Progenitor cell of endocrine pancreas (in vitro differentiated cells): ENCODE data around the gene TUBGCP2. TPM values are rescaled to one million over a fixed set of nuclear protein-coding genes. Genes with fewer than 3 reads are reported as not detected.

ENCODE experiments used
- DNase-seq: peaks from one replicate; pipeline ENCODE4 v3.0.0; 2021; ENCODE audit warnings: low spot score; ENCODE audit not compliant: unreplicated experiment
- H3K27ac Mint-ChIP-seq: 2 replicates; pipeline ENCODE4 v1.8.0; 2021; ENCODE audit warnings: mild to moderate bottlenecking, moderate library complexity, mixed read lengths
- H3K27me3 Mint-ChIP-seq: 2 replicates; pipeline ENCODE4 v1.8.0; 2021; ENCODE audit warnings: mixed read lengths
- H3K36me3 Mint-ChIP-seq: 2 replicates; pipeline ENCODE4 v1.8.0; 2022; ENCODE audit warnings: mixed read lengths; ENCODE audit not compliant: insufficient read depth
- H3K4me1 Mint-ChIP-seq: 2 replicates; pipeline ENCODE4 v1.8.0; 2021; ENCODE audit warnings: low read depth, mixed read lengths
- H3K4me3 Mint-ChIP-seq: 2 replicates; pipeline ENCODE4 v1.8.0; 2021; ENCODE audit warnings: low read depth, mild to moderate bottlenecking, moderate library complexity, mixed read lengths
- H3K9me3 Mint-ChIP-seq: 2 replicates; pipeline ENCODE4 v1.8.0; 2021; ENCODE audit warnings: low read depth, mixed read lengths
- CTCF ChIP-seq: fragments of 200-600 bp; sonication (generic); IDR thresholded peaks from one replicate; pipeline ENCODE4 v1.5.0; 2021; ENCODE audit warnings: antibody characterized with exemption, mild to moderate bottlenecking; ENCODE audit not compliant: unreplicated experiment
- total RNA-seq: library from RNA; stranded (reverse); gene quantifications from 2 replicates; pipeline ENCODE4 v1.2.1, GENCODE V29; 2021

The TUBGCP2 gene
- total RNA-seq, 1 donor from 2014 or later = 77.0 TPM

- H3K27ac Mint-ChIP-seq = no peak overlapping the region
- peaks cover 34% of the 10 kb centered on the region for H3K27me3 Mint-ChIP-seq
- no peak for TF ChIP-seq CTCF
- peaks cover 5% of the 10 kb centered on the region for H3K9me3 Mint-ChIP-seq
- DNase-seq = no peak
- no peak overlapping the region for H3K4me3 Mint-ChIP-seq
- no peaks in the 10 kb centered on the region for H3K4me1 Mint-ChIP-seq
- H3K36me3 Mint-ChIP-seq = no peaks in the 10 kb centered on the region
Measured at GRCh38 chr10:133346413-133346812, 37.7 kb upstream of the TUBGCP2 start.

GRCh38 chr10:133344236-133344635 lies 35.6 kb upstream of the TUBGCP2 start:
- no peaks in the 10 kb centered on the region for H3K36me3 Mint-ChIP-seq
- H3K27ac Mint-ChIP-seq = no peak overlapping the region
- no peak for TF ChIP-seq CTCF
- H3K9me3 Mint-ChIP-seq = peaks cover 5% of the 10 kb centered on the region
- peaks cover 38% of the 10 kb centered on the region for H3K27me3 Mint-ChIP-seq
- H3K4me3 Mint-ChIP-seq = no peak overlapping the region
- no peaks in the 10 kb centered on the region for H3K4me1 Mint-ChIP-seq
- no peak for DNase-seq

DNA sequence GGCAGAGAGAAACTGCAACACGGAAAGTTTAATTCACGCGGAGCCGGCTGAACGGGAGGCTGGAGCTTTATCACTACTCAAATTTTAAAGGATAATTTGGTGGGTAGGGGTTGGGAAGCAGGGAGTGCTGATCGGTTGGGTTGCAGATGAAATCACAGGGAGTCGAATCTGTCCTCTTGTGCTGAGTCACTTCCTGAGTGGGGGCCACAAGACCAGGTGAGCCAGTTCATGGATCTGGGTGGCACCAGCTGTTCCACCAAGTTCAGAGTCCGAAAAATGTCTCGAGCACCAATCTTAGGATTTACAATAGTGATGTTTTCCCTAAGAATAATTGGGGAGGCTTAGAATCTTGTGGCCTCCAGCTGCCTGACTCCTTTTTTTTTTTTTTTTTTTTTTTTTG lies 34.9 kb upstream of the TUBGCP2 start:
- no peaks in the 10 kb centered on the region for H3K36me3 Mint-ChIP-seq
- H3K4me3 Mint-ChIP-seq = no peak overlapping the region
- no peak overlapping the region for H3K27ac Mint-ChIP-seq
- no peaks in the 10 kb centered on the region for H3K4me1 Mint-ChIP-seq
- TF ChIP-seq CTCF = no peak
- peaks cover 5% of the 10 kb centered on the region for H3K9me3 Mint-ChIP-seq
- peaks cover 35% of the 10 kb centered on the region for H3K27me3 Mint-ChIP-seq
- DNase-seq = no peak

DNA sequence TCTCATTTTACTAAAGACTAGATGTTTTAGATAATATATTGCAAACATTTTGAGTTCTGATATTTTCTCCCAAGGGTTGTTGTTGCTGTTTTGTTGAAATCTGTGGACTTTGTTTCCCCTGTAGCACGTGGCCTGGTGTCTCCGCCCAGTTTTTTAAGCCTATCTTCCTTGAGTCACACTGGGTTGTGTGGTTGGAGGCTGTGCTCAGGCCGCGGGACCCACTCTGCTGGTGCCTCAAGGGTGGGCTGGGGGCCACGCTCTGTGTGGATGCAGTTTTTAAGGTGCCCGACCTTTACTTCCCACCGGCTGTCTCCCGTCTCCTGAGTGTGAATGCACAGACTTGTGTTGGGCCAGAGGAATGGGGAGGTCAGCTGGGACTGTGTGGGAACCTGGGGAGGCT lies 34.3 kb upstream of the TUBGCP2 start:
- no peak for TF ChIP-seq CTCF

GRCh38 chr10:133341983-133342382 lies 33.3 kb upstream of the TUBGCP2 start:
- Mint-ChIP-seq H3K4me1 (no peaks in the 10 kb centered on the region), H3K36me3 (no peaks in the 10 kb centered on the region), H3K27me3 (peaks cover 35% of the 10 kb centered on the region), H3K4me3 (no peak overlapping the region), H3K27ac (no peak overlapping the region), H3K9me3 (peaks cover 5% of the 10 kb centered on the region)
- no peak for TF ChIP-seq CTCF
- no peak for DNase-seq

More for the DNA sequence above, 34.3 kb upstream of the TUBGCP2 start:
- no peak overlapping the region for H3K27ac Mint-ChIP-seq
- DNase-seq = no peak
- peaks cover 35% of the 10 kb centered on the region for H3K27me3 Mint-ChIP-seq
- peaks cover 5% of the 10 kb centered on the region for H3K9me3 Mint-ChIP-seq
- H3K4me1 Mint-ChIP-seq = no peaks in the 10 kb centered on the region
- H3K4me3 Mint-ChIP-seq = no peak overlapping the region
- H3K36me3 Mint-ChIP-seq = no peaks in the 10 kb centered on the region
